ENCODE results near the gene RFESD.
A peak's percentile ranks its signal among the peaks of the same experiment; 100 is the strongest.

Gene RFESD

DNA sequence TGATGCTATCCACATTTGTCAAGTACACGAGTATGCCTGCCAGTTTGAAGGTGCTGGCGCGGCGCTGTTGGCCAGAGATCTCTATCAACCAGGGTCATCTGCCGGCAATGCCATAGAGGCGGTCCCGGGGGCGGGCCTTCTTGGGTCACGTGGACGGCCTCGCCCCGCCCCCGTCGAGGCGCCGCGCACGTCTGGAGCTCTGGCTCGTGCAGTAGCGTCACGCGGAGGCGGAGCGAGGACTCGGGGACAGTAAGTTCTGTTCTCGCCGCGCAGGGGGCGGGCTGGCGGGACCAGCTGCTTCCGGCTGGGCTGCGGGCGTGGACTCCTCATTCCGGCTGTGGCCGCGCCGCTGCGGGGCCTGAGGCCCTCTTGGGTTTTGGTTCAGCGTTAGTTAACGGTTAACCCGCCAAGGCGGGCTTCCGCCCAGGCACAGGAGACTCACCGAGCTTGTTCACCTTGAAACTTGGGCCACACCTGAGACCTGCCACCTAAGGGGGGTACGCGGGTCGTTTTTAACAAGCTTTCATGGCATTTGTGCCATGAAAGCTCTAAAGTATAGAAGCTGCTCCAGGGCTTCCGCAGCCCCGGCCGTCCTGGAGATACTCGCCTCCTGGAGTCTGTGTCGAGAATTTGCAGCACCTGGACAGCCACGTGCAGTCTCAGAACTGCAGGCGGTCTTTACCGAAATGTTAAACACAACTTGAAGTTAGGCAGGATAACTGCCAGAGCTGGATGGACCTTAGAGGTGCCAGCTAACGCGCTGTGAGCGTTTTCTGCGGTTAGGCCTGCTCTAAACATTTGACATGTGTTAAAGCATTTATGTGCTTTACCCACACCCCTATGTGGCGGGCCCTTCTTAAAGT, at the start of gene RFESD:
Gene RFESD, plus strand, starts transcription at position 209 of the 863 bp plus-strand sequence. CDS start 5,495 bp downstream, outside the sequence.
- peak; percentile 95 for DNase-seq

- no peak for DNase-seq
Measured at GRCh38 chr5:95599252-95599651, 47.3 kb upstream of the RFESD start.

DNA sequence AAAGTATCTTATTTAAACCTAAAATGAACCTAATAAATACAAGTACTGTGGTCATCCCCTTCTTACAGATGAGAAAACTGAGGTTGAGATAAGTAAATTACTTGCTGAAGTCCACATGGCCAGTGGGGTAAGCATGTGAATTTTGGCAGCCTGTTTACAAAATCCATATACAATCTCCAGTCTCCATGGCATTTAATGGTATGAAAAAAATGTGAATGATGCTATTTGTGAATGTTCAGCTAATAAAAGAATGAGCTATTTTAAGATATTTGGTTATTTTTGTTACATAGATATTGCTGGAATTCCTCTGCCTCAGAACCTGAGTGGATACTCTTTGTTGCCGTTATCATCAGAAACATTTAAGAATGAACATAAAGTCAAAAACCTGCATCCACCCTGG, 46.0 kb upstream of the RFESD start:
- no peak for DNase-seq

GRCh38 chr5:95605786-95606185, 40.8 kb upstream of the RFESD start:
- no peak for DNase-seq

DNA sequence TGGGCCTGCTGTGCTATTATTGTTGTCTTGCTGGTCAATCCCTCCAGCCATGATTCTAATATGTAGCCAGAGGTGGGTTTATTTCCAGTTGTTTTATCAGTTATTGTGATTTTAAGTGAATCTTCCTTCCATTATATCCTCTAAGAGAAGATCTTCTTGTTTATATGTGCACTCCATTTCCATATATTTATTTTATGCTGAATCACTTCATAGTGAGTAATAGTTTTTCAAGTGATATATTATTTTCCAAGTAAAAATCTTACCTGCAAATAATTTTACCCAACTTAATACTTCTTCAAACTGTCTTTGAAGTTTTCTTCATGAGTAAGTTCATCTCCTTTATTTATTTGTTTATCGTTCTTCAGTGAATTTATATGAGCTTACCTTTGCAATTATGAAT, 40.2 kb upstream of the RFESD start:
- DNase-seq = no peak

DNA sequence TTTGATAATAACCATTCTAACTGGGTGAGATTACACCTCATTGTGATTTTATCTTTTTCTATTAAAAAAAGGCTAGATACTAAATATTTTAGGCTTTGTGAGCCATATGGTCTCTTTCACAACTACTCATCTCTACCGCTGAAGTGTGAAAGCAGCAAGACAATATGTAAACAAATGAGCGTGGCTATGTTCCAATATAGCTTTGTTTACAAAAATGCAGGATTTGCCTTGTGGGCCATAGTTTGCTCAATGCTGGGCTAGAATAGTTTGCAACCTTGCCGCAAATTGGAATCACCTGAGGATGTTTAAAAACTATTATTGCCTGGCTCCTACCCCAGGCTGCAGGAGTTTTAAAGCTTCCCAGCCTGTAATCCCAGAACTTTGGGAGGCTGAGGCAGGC, 36.9 kb upstream of the RFESD start:
- no peak for DNase-seq

GRCh38 chr5:95610546-95610945, 36.0 kb upstream of the RFESD start:
- DNase-seq = no peak

DNA sequence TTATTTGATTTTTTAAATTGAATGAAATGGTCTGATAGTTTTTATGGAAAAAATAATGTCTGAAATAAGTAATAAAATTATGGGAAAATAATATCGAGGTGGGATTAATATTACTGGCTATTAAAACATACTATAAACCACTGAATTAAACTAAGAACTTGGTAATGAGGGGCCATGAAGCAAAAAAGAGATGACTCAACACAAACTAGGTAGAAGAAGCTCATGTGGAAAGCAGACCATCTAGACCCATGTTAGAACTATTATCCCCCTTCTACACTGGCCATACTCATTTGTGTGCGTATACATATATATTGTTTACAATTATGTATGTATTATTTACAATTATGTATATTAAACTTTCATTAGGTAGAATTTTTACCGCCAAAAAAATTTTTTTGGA, 35.2 kb upstream of the RFESD start:
- DNase-seq = no peak

DNA sequence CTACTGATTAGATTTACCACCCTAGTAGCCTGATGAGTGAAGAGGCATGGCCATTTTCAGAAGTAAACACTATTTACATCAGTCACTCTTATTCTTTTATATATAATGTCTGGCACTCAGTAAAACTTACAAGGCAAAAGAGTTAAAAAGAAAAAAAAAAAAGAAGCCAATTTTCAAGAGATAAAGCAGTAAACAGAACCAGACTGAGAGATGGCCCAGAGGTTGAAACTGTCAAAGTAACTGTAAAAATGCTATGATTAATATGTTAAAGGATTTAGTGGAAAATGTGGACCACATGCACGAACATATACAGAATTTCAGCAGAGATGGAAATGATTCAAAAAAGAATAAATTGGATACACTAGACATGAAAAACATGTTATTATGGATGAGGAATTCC, 33.1 kb upstream of the RFESD start:
- no peak for DNase-seq

DNA sequence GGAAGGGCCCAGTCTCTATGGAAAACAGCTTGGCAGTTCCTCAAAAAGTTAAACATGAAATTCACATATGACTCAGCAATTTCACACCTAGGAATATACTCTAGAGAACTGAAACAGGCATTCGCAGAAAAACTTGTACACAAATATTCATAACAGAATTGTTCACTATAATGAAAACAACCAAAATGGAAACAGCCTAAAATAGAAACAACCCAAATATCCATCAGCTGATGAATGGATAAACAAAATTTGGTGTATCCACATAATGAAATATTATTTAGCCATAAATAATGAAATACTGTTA, 31.5 kb upstream of the RFESD start:
- DNase-seq = no peak

DNA sequence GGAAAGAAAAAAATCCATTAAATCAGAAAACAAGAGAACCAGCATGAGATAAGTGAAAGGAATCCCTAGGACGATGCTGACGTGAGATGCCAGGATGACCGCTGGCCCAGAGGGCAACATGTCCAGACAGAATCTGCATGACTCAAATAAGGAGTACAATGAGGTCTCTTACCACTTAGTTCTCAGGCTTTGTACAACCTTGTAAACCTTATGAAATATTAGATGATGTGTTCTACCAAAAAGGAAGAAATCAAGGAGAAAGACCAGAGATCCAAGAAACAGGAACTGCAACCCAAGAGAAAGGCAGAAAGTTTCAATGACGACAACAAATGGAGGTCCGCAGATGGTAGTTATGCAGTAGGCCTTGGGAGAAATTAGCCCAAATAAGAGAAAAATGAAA, 29.5 kb upstream of the RFESD start:
- no peak for DNase-seq

DNA sequence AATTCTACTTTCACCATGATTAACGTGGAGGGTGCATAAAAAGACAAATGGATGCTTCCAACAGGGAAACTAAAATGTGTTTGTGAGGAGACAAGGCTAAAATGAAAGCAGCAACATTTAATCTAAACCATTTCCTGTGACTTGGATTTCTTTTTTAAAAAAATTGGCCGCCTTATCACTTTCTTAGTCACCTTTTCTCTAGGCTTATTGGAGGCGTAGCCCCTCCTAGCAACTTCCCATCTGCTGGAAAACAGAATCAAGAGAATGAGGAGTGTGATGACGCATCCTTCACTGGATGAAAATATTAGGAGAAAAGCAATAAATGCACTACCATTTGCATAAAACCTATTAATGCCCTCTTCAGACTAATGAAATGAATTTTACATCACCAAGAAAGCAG, 27.5 kb upstream of the RFESD start:
- no peak for DNase-seq

DNA sequence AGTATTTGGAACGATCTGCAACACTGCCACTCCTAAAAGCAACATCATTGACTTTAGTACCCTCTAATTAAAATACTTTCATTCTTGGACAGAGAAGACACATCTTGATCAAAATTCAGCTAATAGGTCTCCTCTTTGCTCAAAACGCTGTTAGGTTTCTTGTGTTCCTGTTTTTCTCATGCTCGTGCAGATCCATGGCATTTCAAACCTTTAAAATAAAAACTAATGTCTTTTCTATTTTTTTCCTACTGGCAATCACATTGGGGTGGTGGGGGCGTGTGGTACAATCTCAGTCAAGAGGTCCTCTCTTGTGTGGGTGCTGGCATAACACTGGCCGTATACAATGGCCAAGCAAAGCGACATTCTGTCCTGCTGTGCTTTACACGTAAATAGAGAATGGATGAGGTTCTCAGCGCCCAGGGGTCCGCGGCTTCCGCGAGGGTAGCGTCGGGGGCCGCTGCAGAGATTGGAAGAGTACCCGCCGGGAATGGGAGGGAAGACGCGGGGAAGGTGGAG, 27.0 kb upstream of the RFESD start:
- DNase-seq = no peak

DNA sequence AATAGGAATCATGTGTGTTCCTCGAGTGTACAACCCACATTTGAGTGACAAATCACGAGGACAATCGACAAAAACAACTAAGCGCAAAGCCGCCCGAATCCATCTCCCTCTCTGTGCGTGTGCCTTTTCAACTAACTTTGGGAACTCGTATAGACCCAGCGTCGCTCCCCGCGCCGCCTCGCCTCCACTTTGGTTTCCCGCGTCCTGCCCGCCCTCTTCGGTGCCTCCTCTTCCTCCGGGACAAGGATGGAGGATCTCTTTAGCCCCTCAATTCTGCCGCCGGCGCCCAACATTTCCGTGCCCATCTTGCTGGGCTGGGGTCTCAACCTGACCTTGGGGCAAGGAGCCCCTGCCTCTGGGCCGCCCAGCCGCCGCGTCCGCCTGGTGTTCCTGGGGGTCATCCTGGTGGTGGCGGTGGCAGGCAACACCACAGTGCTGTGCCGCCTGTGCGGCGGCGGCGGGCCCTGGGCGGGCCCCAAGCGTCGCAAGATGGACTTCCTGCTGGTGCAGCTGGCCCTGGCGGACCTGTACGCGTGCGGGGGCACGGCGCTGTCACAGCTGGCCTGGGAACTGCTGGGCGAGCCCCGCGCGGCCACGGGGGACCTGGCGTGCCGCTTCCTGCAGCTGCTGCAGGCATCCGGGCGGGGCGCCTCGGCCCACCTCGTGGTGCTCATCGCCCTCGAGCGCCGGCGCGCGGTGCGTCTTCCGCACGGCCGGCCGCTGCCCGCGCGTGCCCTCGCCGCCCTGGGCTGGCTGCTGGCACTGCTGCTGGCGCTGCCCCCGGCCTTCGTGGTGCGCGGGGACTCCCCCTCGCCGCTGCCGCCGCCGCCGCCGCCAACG, 26.3 kb upstream of the RFESD start, which contains the start of gene GPR150:
Gene GPR150, plus strand, starts transcription at position 58 of the 840 bp plus-strand sequence. Its CDS starts 189 bp downstream, at position 247.
- DNase-seq = peak; percentile 62

- peak; percentile 17 for DNase-seq
Measured at GRCh38 chr5:95620870-95621838, 25.4 kb upstream of the RFESD start.

- no peak for DNase-seq
Measured at GRCh38 chr5:95621839-95622629, 24.5 kb upstream of the RFESD start.

GRCh38 chr5:95623706-95624105, 22.9 kb upstream of the RFESD start:
- DNase-seq = no peak

DNA sequence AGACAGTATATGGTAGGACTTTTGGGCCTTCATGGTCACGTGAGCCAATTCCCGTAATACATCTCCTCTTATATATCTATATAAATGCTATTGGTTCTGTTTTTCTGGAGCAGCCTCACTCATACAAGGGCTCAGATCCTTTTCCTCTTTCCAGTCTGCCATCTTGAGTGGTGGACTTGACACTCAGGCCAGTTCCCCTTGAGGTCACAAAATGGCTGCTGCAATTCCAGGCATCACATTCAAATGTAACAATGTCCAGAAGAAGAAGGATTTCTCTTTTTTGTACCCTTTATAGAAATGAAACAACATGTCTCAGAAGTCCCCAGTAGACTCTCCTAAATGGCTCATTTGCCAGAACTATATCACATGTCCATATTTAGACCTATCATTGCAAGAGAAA, 22.2 kb upstream of the RFESD start:
- no peak for DNase-seq

DNA sequence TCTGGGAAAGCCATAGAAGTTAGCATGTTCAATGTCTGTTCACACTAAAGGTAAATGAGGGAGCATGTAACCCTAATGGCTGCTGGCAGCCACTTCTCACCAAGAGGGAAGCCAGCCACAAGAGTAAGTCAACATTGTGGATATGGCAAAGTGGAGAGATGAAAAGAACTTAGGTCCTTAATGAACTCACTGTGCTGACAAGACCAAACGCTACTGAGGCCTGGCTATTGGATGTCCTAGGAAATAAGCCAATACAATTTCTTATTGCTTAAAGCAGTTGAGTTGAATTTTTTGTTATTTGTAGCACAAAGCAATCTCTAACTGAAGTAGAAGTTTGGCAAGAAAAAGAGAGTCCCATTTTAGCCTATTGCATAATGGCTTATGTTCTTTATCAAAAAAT, 19.9 kb upstream of the RFESD start:
- DNase-seq = no peak

- DNase-seq = no peak
Measured at GRCh38 chr5:95627971-95628810, 18.4 kb upstream of the RFESD start.

DNA sequence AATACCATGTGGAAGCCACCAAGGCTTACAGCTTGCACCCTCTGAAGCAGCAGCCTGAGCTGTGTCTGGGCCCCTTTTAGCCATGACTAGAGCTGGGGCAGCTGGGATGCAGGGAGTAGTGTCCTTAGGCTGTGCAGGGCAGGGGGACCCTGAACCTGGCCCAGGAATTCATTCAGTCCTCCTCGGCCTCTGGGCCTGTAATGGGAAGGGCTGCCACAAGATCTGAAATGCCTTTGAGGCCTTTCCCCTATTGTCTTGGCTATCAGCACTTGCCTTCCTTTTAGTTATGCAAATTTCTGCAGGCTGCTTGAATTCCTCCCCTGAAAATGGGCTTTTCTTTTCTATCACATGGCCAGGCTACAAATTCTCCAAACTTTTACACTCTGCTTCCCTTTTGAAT, 17.6 kb upstream of the RFESD start:
- no peak for DNase-seq
